ENCODE measurements around the gene ABLIM3.

The ABLIM3 gene

GRCh38 chr5:149278451-149279210 lies 137.3 kb downstream of the ABLIM3 start:
- Histone ChIP-seq H3K4me3 (ENCODE audit: low read length) (peak overlapping the region; percentile 52), H3K9ac (ENCODE audit: low read length) (peak overlapping the region; percentile 73), H3K4me1 (ENCODE audit: control insufficient read depth, insufficient read depth, low read length) (peaks cover 54% of the 10 kb centered on the region), H3K36me3 (ENCODE audit: control insufficient read depth, insufficient read depth, low read length, severe bottlenecking) (no peaks in the 10 kb centered on the region), H3K9me3 (ENCODE audit: control insufficient read depth, low read length) (no peaks in the 10 kb centered on the region), H3K27me3 (replicated peaks; ENCODE audit: control insufficient read depth, insufficient read depth, low read length) (no peaks in the 10 kb centered on the region)
- no peak for DNase-seq (ENCODE audit: low read depth)

GRCh38 chr5:149279661-149280060 lies 138.4 kb downstream of the ABLIM3 start:
- no peak overlapping the region for H3K4me3 ChIP-seq (ENCODE audit: low read length)

GRCh38 chr5:149280124-149280523 lies 138.8 kb downstream of the ABLIM3 start:
- H3K27me3 ChIP-seq (replicated peaks; ENCODE audit: control insufficient read depth, insufficient read depth, low read length) = no peaks in the 10 kb centered on the region
- H3K9ac ChIP-seq (ENCODE audit: low read length) = no peak overlapping the region
- H3K36me3 ChIP-seq (ENCODE audit: control insufficient read depth, insufficient read depth, low read length, severe bottlenecking) = no peaks in the 10 kb centered on the region
- no peak overlapping the region for H3K4me3 ChIP-seq (ENCODE audit: low read length)
- no peak for DNase-seq (ENCODE audit: low read depth)
- H3K4me1 ChIP-seq (ENCODE audit: control insufficient read depth, insufficient read depth, low read length) = peaks cover 64% of the 10 kb centered on the region
- H3K9me3 ChIP-seq (ENCODE audit: control insufficient read depth, low read length) = no peaks in the 10 kb centered on the region

More at GRCh38 chr5:149279661-149280060, 138.4 kb downstream of the ABLIM3 start:
- Histone ChIP-seq H3K36me3 (ENCODE audit: control insufficient read depth, insufficient read depth, low read length, severe bottlenecking) (no peaks in the 10 kb centered on the region), H3K9ac (ENCODE audit: low read length) (no peak overlapping the region), H3K4me1 (ENCODE audit: control insufficient read depth, insufficient read depth, low read length) (peaks cover 64% of the 10 kb centered on the region), H3K27me3 (replicated peaks; ENCODE audit: control insufficient read depth, insufficient read depth, low read length) (no peaks in the 10 kb centered on the region), H3K9me3 (ENCODE audit: control insufficient read depth, low read length) (no peaks in the 10 kb centered on the region)
- no peak for DNase-seq (ENCODE audit: low read depth)

GRCh38 chr5:149280802-149281201 lies 139.5 kb downstream of the ABLIM3 start:
- Histone ChIP-seq H3K9me3 (ENCODE audit: control insufficient read depth, low read length) (no peaks in the 10 kb centered on the region), H3K27me3 (replicated peaks; ENCODE audit: control insufficient read depth, insufficient read depth, low read length) (no peaks in the 10 kb centered on the region), H3K4me1 (ENCODE audit: control insufficient read depth, insufficient read depth, low read length) (peaks cover 65% of the 10 kb centered on the region), H3K4me3 (ENCODE audit: low read length) (no peak overlapping the region), H3K36me3 (ENCODE audit: control insufficient read depth, insufficient read depth, low read length, severe bottlenecking) (no peaks in the 10 kb centered on the region), H3K9ac (ENCODE audit: low read length) (no peak overlapping the region)
- no peak for DNase-seq (ENCODE audit: low read depth)

GRCh38 chr5:149282027-149282965 lies 141.0 kb downstream of the ABLIM3 start:
- Histone ChIP-seq H3K4me3 (ENCODE audit: low read length) (no peak overlapping the region), H3K36me3 (ENCODE audit: control insufficient read depth, insufficient read depth, low read length, severe bottlenecking) (peaks cover 7% of the 10 kb centered on the region), H3K27me3 (replicated peaks; ENCODE audit: control insufficient read depth, insufficient read depth, low read length) (no peaks in the 10 kb centered on the region), H3K9ac (ENCODE audit: low read length) (no peak overlapping the region), H3K9me3 (ENCODE audit: control insufficient read depth, low read length) (no peaks in the 10 kb centered on the region), H3K4me1 (ENCODE audit: control insufficient read depth, insufficient read depth, low read length) (peaks cover 56% of the 10 kb centered on the region)
- no peak for DNase-seq (ENCODE audit: low read depth)

GRCh38 chr5:149282966-149283332 lies 141.7 kb downstream of the ABLIM3 start:
- Histone ChIP-seq H3K9ac (ENCODE audit: low read length) (no peak overlapping the region), H3K9me3 (ENCODE audit: control insufficient read depth, low read length) (no peaks in the 10 kb centered on the region), H3K36me3 (ENCODE audit: control insufficient read depth, insufficient read depth, low read length, severe bottlenecking) (peaks cover 7% of the 10 kb centered on the region), H3K4me3 (ENCODE audit: low read length) (no peak overlapping the region), H3K27me3 (replicated peaks; ENCODE audit: control insufficient read depth, insufficient read depth, low read length) (no peaks in the 10 kb centered on the region), H3K4me1 (ENCODE audit: control insufficient read depth, insufficient read depth, low read length) (peaks cover 50% of the 10 kb centered on the region)
- no peak for DNase-seq (ENCODE audit: low read depth)

- Histone ChIP-seq H3K4me3 (ENCODE audit: low read length) (peak overlapping the region; percentile 64), H3K9ac (ENCODE audit: low read length) (peak overlapping the region; percentile 64), H3K27me3 (replicated peaks; ENCODE audit: control insufficient read depth, insufficient read depth, low read length) (no peaks in the 10 kb centered on the region), H3K4me1 (ENCODE audit: control insufficient read depth, insufficient read depth, low read length) (peaks cover 40% of the 10 kb centered on the region), H3K36me3 (ENCODE audit: control insufficient read depth, insufficient read depth, low read length, severe bottlenecking) (peaks cover 7% of the 10 kb centered on the region), H3K9me3 (ENCODE audit: control insufficient read depth, low read length) (no peaks in the 10 kb centered on the region)
- no peak for DNase-seq (ENCODE audit: low read depth)
Observed at GRCh38 chr5:149283626-149284480, 142.6 kb downstream of the ABLIM3 start.

- H3K36me3 ChIP-seq (ENCODE audit: control insufficient read depth, insufficient read depth, low read length, severe bottlenecking) = peaks cover 7% of the 10 kb centered on the region
- H3K9me3 ChIP-seq (ENCODE audit: control insufficient read depth, low read length) = no peaks in the 10 kb centered on the region
- H3K9ac ChIP-seq (ENCODE audit: low read length) = peak overlapping the region; percentile 64
- H3K4me3 ChIP-seq (ENCODE audit: low read length) = peak overlapping the region; percentile 64
- no peaks in the 10 kb centered on the region for H3K27me3 ChIP-seq (replicated peaks; ENCODE audit: control insufficient read depth, insufficient read depth, low read length)
- H3K4me1 ChIP-seq (ENCODE audit: control insufficient read depth, insufficient read depth, low read length) = peaks cover 36% of the 10 kb centered on the region
- peak; percentile 42 for DNase-seq (ENCODE audit: low read depth)
Observed at GRCh38 chr5:149284501-149284900, 143.2 kb downstream of the ABLIM3 start.

GRCh38 chr5:149285153-149285552 lies 143.9 kb downstream of the ABLIM3 start:
- Histone ChIP-seq H3K4me1 (ENCODE audit: control insufficient read depth, insufficient read depth, low read length) (peaks cover 30% of the 10 kb centered on the region), H3K9me3 (ENCODE audit: control insufficient read depth, low read length) (no peaks in the 10 kb centered on the region), H3K4me3 (ENCODE audit: low read length) (peak overlapping the region; percentile 64), H3K36me3 (ENCODE audit: control insufficient read depth, insufficient read depth, low read length, severe bottlenecking) (peaks cover 7% of the 10 kb centered on the region), H3K27me3 (replicated peaks; ENCODE audit: control insufficient read depth, insufficient read depth, low read length) (no peaks in the 10 kb centered on the region), H3K9ac (ENCODE audit: low read length) (no peak overlapping the region)
- no peak for DNase-seq (ENCODE audit: low read depth)

GRCh38 chr5:149288436-149288835 lies 147.1 kb downstream of the ABLIM3 start:
- no peaks in the 10 kb centered on the region for H3K9me3 ChIP-seq (ENCODE audit: control insufficient read depth, low read length)
- no peak for DNase-seq (ENCODE audit: low read depth)
- no peaks in the 10 kb centered on the region for H3K27me3 ChIP-seq (replicated peaks; ENCODE audit: control insufficient read depth, insufficient read depth, low read length)
- H3K9ac ChIP-seq (ENCODE audit: low read length) = no peak overlapping the region
- no peak overlapping the region for H3K4me3 ChIP-seq (ENCODE audit: low read length)
- peaks cover 7% of the 10 kb centered on the region for H3K36me3 ChIP-seq (ENCODE audit: control insufficient read depth, insufficient read depth, low read length, severe bottlenecking)
- peaks cover 20% of the 10 kb centered on the region for H3K4me1 ChIP-seq (ENCODE audit: control insufficient read depth, insufficient read depth, low read length)
